Activated CD4-positive, alpha-beta T cell treated with anti-CD3 and anti-CD28 coated beads, Interleukin-2, amount 10 ng/mL, durations not matched to agents 7 days and 5 days (primary cell): Measurements from ENCODE around the gene PRKAR2A. TPM values are rescaled to one million over a fixed set of nuclear protein-coding genes. Genes with fewer than 3 reads are reported as not detected.
A peak's percentile ranks its signal among the peaks of the same experiment; 100 is the strongest.
"Not testable (repeated sequence)": the region's sequence is repeated elsewhere in the genome, so short reads cannot be mapped to it uniquely, and the experiment has no call there.

ENCODE experiments used
- CTCF ChIA-PET: fragments of 350-600 bp; sonication (Branson Sonifier 250); formaldehyde crosslinking; loops from one replicate; lab custom pipeline; 2021; ENCODE audit warnings: antibody characterized with exemption; lab: Charles Lee
- POLR2A ChIA-PET: fragments of 350-600 bp; sonication (Branson Sonifier 250); formaldehyde crosslinking; loops from one replicate; lab custom pipeline; 2021; ENCODE audit warnings: antibody characterized with exemption; lab: Charles Lee
- DNase-seq: peaks from one replicate; pipeline ENCODE4 v3.0.0-alpha.2; 2020
- H3K27ac Mint-ChIP-seq: one replicate; pipeline ENCODE4 v1.8.0; 2021; ENCODE audit warnings: mild to moderate bottlenecking, moderate library complexity, mixed read lengths
- H3K27me3 Mint-ChIP-seq: one replicate; pipeline ENCODE4 v1.8.0; 2021; ENCODE audit warnings: mixed read lengths
- H3K36me3 Mint-ChIP-seq: one replicate; pipeline ENCODE4 v1.8.0; 2021; ENCODE audit warnings: low read depth, mixed read lengths
- H3K4me1 Mint-ChIP-seq: one replicate; pipeline ENCODE4 v1.8.0; 2021; ENCODE audit warnings: mixed read lengths
- H3K4me3 Mint-ChIP-seq: one replicate; pipeline ENCODE4 v1.8.0; 2021; ENCODE audit warnings: mild to moderate bottlenecking, moderate library complexity, mixed read lengths
- H3K9me3 Mint-ChIP-seq: one replicate; pipeline ENCODE4 v1.8.0; 2021; ENCODE audit warnings: mixed read lengths
- total RNA-seq, 2 experiments: library from RNA; stranded (reverse); gene quantifications; one replicate each; pipeline ENCODE4 v1.2.3, GENCODE V29; 2021

The PRKAR2A gene
- total RNA-seq, 2 experiments from 2014 or later: 26.4 to 27.2 TPM

GRCh38 chr3:48829525-48829924, 18.1 kb downstream of the PRKAR2A start:
- H3K27me3 Mint-ChIP-seq, H3K4me1 Mint-ChIP-seq, H3K27ac Mint-ChIP-seq, DNase-seq, CTCF ChIA-PET, H3K9me3 Mint-ChIP-seq, H3K4me3 Mint-ChIP-seq, POLR2A ChIA-PET, H3K36me3 Mint-ChIP-seq: not testable (repeated sequence)

GRCh38 chr3:48827874-48828273, 19.8 kb downstream of the PRKAR2A start:
- H3K9me3 Mint-ChIP-seq, DNase-seq, H3K36me3 Mint-ChIP-seq, H3K4me1 Mint-ChIP-seq, POLR2A ChIA-PET, H3K27me3 Mint-ChIP-seq, H3K4me3 Mint-ChIP-seq, H3K27ac Mint-ChIP-seq: not testable (repeated sequence)
- CTCF ChIA-PET: interaction anchor here (0.6 to 1.3 kb wide), 4 partner anchors 9 to 1306 kb away, joined by 3 read pairs; no protein-coding TSS in a partner anchor

GRCh38 chr3:48826451-48826850, 21.2 kb downstream of the PRKAR2A start:
- H3K27me3 Mint-ChIP-seq: no peaks in the 10 kb centered on the region
- DNase-seq: no peak
- H3K9me3 Mint-ChIP-seq: no peaks in the 10 kb centered on the region
- CTCF ChIA-PET: no interaction called here
- H3K4me3 Mint-ChIP-seq: no peak overlapping the region
- H3K4me1 Mint-ChIP-seq: peaks cover 1% of the 10 kb centered on the region
- H3K27ac Mint-ChIP-seq: no peak overlapping the region
- POLR2A ChIA-PET: no interaction called here
- H3K36me3 Mint-ChIP-seq: peaks cover 3% of the 10 kb centered on the region

- Mint-ChIP-seq H3K4me3 (no peak overlapping the region), H3K27ac (no peak overlapping the region), H3K9me3 (no peaks in the 10 kb centered on the region), H3K4me1 (peaks cover 13% of the 10 kb centered on the region), H3K27me3 (no peaks in the 10 kb centered on the region), H3K36me3 (peaks cover 3% of the 10 kb centered on the region)
- CTCF ChIA-PET: no interaction called here
- no peak for DNase-seq
- POLR2A ChIA-PET: no interaction called here
These were observed 26.9 kb downstream of the PRKAR2A start for GRCh38 chr3:48820612-48821324.

- CTCF ChIA-PET: interaction anchor here (0.7 to 1.1 kb wide), 2 partner anchors 9 to 29 kb away, joined by 3 read pairs; no protein-coding TSS in a partner anchor
- H3K4me3 Mint-ChIP-seq: no peak overlapping the region
- peaks cover 14% of the 10 kb centered on the region for H3K4me1 Mint-ChIP-seq
- H3K36me3 Mint-ChIP-seq: peaks cover 3% of the 10 kb centered on the region
- no peaks in the 10 kb centered on the region for H3K9me3 Mint-ChIP-seq
- DNase-seq: no peak
- POLR2A ChIA-PET: no interaction called here
- H3K27me3 Mint-ChIP-seq: no peaks in the 10 kb centered on the region
- no peak overlapping the region for H3K27ac Mint-ChIP-seq
These were observed 28.1 kb downstream of the PRKAR2A start for GRCh38 chr3:48819234-48820221.

GRCh38 chr3:48811524-48811923, 36.1 kb downstream of the PRKAR2A start:
- peaks cover 9% of the 10 kb centered on the region for H3K9me3 Mint-ChIP-seq
- no peak for DNase-seq
- H3K36me3 Mint-ChIP-seq: peaks cover 12% of the 10 kb centered on the region
- peak overlapping the region; percentile 92 for H3K27ac Mint-ChIP-seq
- no peak overlapping the region for H3K4me3 Mint-ChIP-seq
- no peaks in the 10 kb centered on the region for H3K27me3 Mint-ChIP-seq
- peaks cover 30% of the 10 kb centered on the region for H3K4me1 Mint-ChIP-seq
- ChIA-PET CTCF (interaction anchor here (0.9 kb wide), 1 partner anchor 10 kb away, joined by 3 read pairs; no protein-coding TSS in a partner anchor), POLR2A (no interaction called here)

GRCh38 chr3:48804930-48805329, 42.7 kb downstream of the PRKAR2A start:
- peaks cover 6% of the 10 kb centered on the region for H3K36me3 Mint-ChIP-seq
- CTCF ChIA-PET: interaction anchor here (0.6 kb wide), 1 partner anchor 174 kb away, joined by 3 read pairs; no protein-coding TSS in a partner anchor
- H3K27ac Mint-ChIP-seq: no peak overlapping the region
- no peaks in the 10 kb centered on the region for H3K9me3 Mint-ChIP-seq
- no peaks in the 10 kb centered on the region for H3K27me3 Mint-ChIP-seq
- no peak overlapping the region for H3K4me3 Mint-ChIP-seq
- peaks cover 11% of the 10 kb centered on the region for H3K4me1 Mint-ChIP-seq
- POLR2A ChIA-PET: no interaction called here
- no peak for DNase-seq

GRCh38 chr3:48800831-48801230, 46.8 kb downstream of the PRKAR2A start:
- DNase-seq, POLR2A ChIA-PET, H3K36me3 Mint-ChIP-seq, H3K27ac Mint-ChIP-seq, H3K27me3 Mint-ChIP-seq, H3K9me3 Mint-ChIP-seq, H3K4me3 Mint-ChIP-seq: not testable (repeated sequence)
- peaks cover 11% of the 10 kb centered on the region for H3K4me1 Mint-ChIP-seq
- CTCF ChIA-PET: interaction anchor here (0.9 to 1.5 kb wide), 4 partner anchors 9 to 136 kb away, joined by 3 to 5 read pairs (median 3); no protein-coding TSS in a partner anchor

GRCh38 chr3:48798998-48799397, 48.7 kb downstream of the PRKAR2A start:
- CTCF ChIA-PET: no interaction called here
- Mint-ChIP-seq H3K27me3 (no peaks in the 10 kb centered on the region), H3K9me3 (no peaks in the 10 kb centered on the region), H3K36me3 (peaks cover 3% of the 10 kb centered on the region), H3K27ac (no peak overlapping the region), H3K4me1 (peaks cover 5% of the 10 kb centered on the region), H3K4me3 (no peak overlapping the region)
- no peak for DNase-seq
- POLR2A ChIA-PET: no interaction called here

GRCh38 chr3:48797626-48798025, 50.0 kb downstream of the PRKAR2A start:
- Mint-ChIP-seq H3K27me3 (no peaks in the 10 kb centered on the region), H3K27ac (no peak overlapping the region), H3K4me3 (no peak overlapping the region), H3K9me3 (no peaks in the 10 kb centered on the region), H3K4me1 (peaks cover 5% of the 10 kb centered on the region), H3K36me3 (peaks cover 3% of the 10 kb centered on the region)
- CTCF ChIA-PET: no interaction called here
- DNase-seq: no peak
- POLR2A ChIA-PET: no interaction called here

- peaks cover 5% of the 10 kb centered on the region for H3K4me1 Mint-ChIP-seq
- CTCF ChIA-PET: no interaction called here
These were observed 51.5 kb downstream of the PRKAR2A start for GRCh38 chr3:48795997-48796732.

GRCh38 chr3:48793484-48793883, 54.2 kb downstream of the PRKAR2A start:
- POLR2A ChIA-PET, H3K27ac Mint-ChIP-seq, DNase-seq, H3K27me3 Mint-ChIP-seq, CTCF ChIA-PET, H3K9me3 Mint-ChIP-seq, H3K36me3 Mint-ChIP-seq, H3K4me3 Mint-ChIP-seq: not testable (repeated sequence)
- H3K4me1 Mint-ChIP-seq: peaks cover 10% of the 10 kb centered on the region

More at GRCh38 chr3:48795997-48796732, 51.5 kb downstream of the PRKAR2A start:
- Mint-ChIP-seq H3K36me3 (peaks cover 3% of the 10 kb centered on the region), H3K9me3 (no peaks in the 10 kb centered on the region), H3K4me3 (no peak overlapping the region), H3K27me3 (no peaks in the 10 kb centered on the region), H3K27ac (no peak overlapping the region)
- no peak for DNase-seq
- POLR2A ChIA-PET: no interaction called here
